ENCODE measurements around the gene CHST12. TPM values are rescaled to one million over a fixed set of nuclear protein-coding genes. Genes with fewer than 3 reads are reported as not detected.

Gene CHST12
- total RNA-seq, 4 donors from 2014 or later = 7.6 to 136 (median 13.6) TPM

DNA sequence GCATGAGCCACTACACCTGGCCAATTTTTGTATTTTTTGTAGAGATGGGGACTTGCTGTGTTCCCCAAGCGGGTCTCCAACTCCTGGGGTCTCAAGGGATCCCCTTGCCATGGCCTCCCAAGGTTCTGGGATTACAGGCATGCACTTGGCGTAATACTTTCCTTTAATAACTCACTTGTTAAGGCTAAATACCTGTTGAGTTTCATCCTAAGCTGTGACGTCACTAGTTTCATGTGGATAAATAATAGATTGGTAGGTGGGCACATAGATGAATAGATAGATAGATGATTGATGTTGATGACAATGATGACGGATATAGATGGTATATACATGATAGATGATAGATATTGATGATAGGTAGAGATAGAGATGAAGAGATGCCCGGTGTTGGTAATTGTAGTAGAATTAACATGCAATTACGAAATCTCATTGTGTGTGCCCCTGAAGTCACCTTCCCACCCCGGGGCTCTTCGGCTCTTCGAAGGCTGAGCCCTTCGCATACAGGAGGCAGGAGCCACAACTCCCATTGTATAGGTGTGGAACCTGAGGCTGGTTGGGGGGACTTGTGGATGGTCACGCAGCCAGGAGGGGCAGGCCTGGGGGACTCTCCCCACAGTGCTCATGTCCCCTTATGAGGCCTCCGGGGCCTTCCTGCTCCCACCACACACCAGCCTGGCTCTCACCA, 70.2 kb downstream of the CHST12 start:
- TF ChIP-seq, protein P1, sequence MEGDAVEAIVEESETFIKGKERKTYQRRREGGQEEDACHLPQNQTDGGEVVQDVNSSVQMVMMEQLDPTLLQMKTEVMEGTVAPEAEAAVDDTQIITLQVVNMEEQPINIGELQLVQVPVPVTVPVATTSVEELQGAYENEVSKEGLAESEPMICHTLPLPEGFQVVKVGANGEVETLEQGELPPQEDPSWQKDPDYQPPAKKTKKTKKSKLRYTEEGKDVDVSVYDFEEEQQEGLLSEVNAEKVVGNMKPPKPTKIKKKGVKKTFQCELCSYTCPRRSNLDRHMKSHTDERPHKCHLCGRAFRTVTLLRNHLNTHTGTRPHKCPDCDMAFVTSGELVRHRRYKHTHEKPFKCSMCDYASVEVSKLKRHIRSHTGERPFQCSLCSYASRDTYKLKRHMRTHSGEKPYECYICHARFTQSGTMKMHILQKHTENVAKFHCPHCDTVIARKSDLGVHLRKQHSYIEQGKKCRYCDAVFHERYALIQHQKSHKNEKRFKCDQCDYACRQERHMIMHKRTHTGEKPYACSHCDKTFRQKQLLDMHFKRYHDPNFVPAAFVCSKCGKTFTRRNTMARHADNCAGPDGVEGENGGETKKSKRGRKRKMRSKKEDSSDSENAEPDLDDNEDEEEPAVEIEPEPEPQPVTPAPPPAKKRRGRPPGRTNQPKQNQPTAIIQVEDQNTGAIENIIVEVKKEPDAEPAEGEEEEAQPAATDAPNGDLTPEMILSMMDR (IDR thresholded peaks at IDR 0.05) = no peak
- TF ChIP-seq POLR2AphosphoS5 (IDR thresholded peaks at IDR 0.05) (no peak), POLR2A (IDR thresholded peaks at IDR 0.05) (no peak), EP300 (IDR thresholded peaks at IDR 0.05; ENCODE audit: low read depth) (no peak)
- intact Hi-C loops (cut with DNase I; ENCODE audit: low total_unique reads) = no loop called here

DNA sequence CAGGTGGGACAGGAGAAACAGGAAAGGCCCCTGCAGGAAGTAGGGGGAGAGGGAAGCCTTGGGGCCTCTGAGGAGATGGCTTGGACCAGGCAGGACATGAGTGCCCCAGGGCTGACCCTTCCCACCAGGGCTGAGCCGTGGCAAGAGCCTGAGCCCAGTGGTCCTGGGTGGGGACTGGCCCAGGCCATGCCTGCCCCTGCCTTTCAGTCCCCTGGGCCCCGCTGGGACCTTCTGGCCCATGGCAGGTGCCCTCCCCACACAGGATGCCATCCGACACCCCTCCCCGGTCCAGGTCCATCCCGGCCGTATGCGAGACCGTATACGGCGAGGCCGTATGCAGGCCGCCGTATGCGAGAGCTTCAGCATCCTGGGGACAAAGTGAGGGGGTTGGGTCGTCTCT, 70.8 kb downstream of the CHST12 start:
- DNase-seq = no peak
- TF ChIP-seq EP300 (IDR thresholded peaks at IDR 0.05; ENCODE audit: low read depth) (no peak), POLR2AphosphoS5 (IDR thresholded peaks at IDR 0.05) (no peak)
- TF ChIP-seq, protein P1 (IDR thresholded peaks at IDR 0.05) = no peak
- Histone ChIP-seq H3K9me3 (no peaks in the 10 kb centered on the region), H3K4me3 (no peak overlapping the region), H3K27ac (no peak overlapping the region), H3K4me1 (peaks cover 15 to 18% (median 16%) of the 10 kb centered on the region in 4 donors), H3K36me3 (no peaks in the 10 kb centered on the region), H3K27me3 (peaks cover 20% of the 10 kb centered on the region)
- 76% methylated on average over 15 of the region's 15 CpGs; no CpG with 5 or more reads in 1 of the 2 donors for WGBS, 2 donors (ENCODE audit: low coverage in 1 of 2)
- intact Hi-C loops (cut with DNase I; ENCODE audit: low total_unique reads) (no loop called here), in situ Hi-C loops (cut with MboI; ENCODE audit: low pct_ligation_motif_present in 1 of 4, low pct_unique_long_range_greater_than_20kb in 1 of 4, low sequenced_read_pairs in 3 of 4) (loop anchor here in 2 of 4 donors (25.0 kb wide), 1 partner anchor 213 kb away; the partner anchor contains the start of gene AMZ1 (in 2 of the 2))

More for the DNA sequence above, 70.2 kb downstream of the CHST12 start:
- in situ Hi-C loops (cut with MboI; ENCODE audit: low pct_ligation_motif_present in 1 of 4, low pct_unique_long_range_greater_than_20kb in 1 of 4, low sequenced_read_pairs in 3 of 4) = loop anchor here in 2 of 4 donors (25.0 kb wide), 1 partner anchor 214 kb away; the partner anchor contains the start of gene AMZ1 (in 2 of the 2)
- Histone ChIP-seq H3K4me1 (peaks cover 11 to 16% (median 13%) of the 10 kb centered on the region in 4 donors), H3K4me3 (no peak overlapping the region), H3K27me3 (peaks cover 20% of the 10 kb centered on the region), H3K27ac (no peak overlapping the region), H3K36me3 (no peaks in the 10 kb centered on the region), H3K9me3 (no peaks in the 10 kb centered on the region)
- 78 to 94% methylated on average over 3 to 12 of the region's 12 CpGs for WGBS, 2 donors (ENCODE audit: low coverage in 1 of 2)
- no peak for DNase-seq

DNA sequence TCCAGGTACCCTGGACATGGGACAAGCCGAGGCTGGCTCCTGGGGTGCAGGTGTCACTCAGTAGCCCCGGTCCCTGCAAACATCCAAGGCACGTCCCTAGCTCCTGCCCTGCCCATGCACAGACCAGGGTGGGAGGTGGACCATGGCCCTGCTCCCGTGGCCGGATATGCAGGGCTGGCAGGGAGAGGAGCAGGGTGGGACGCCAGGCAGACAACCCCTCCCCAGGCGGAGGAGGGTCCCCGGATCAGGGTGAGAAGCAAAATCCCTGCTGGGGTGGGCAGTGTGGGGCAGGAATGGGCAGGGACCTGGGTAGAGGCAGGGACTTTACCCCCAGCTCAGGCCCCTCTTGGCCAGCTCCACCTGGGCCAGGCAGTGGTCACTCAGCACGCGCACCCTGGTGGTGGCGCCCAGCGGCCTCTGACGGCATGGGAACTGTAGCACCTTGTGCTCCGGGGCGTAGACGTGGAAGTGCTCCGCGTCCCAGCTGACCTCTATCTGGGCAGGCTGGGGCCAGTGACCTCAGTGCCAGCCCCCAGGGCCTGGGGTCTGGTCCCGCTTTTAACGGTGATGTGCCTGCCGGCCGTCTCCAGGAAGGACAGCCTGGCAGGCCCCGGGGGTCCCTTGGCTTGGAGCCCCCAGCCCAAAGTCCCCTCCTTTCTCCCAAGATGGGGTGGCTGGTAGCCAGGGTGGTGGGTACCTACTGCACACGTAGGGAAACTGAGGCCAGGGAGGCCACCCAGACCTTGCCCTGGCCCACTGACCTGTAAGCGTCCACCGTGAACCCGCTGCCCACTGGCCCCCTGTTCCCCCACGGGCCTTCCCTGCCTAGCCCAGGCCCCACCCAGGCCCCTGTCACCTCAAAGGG, 71.6 kb downstream of the CHST12 start:
- H3K27ac ChIP-seq = no peak overlapping the region
- in situ Hi-C loops (cut with MboI; ENCODE audit: low pct_ligation_motif_present in 1 of 4, low pct_unique_long_range_greater_than_20kb in 1 of 4, low sequenced_read_pairs in 3 of 4) (loop anchor here in 3 of 4 donors (25.0 kb wide), 1 partner anchor 212 kb away; the partner anchor contains the start of gene AMZ1 (in 3 of the 3)), intact Hi-C loops (cut with DNase I; ENCODE audit: low total_unique reads) (no loop called here)
- no peaks in the 10 kb centered on the region for H3K36me3 ChIP-seq
- no peaks in the 10 kb centered on the region for H3K9me3 ChIP-seq
- 82% methylated on average over 23 of the region's 28 CpGs; no CpG with 5 or more reads in 1 of the 2 donors for WGBS, 2 donors (ENCODE audit: low coverage in 1 of 2)
- peaks cover 26% of the 10 kb centered on the region for H3K27me3 ChIP-seq
- TF ChIP-seq EP300 (IDR thresholded peaks at IDR 0.05; ENCODE audit: low read depth) (no peak), POLR2A (IDR thresholded peaks at IDR 0.05) (no peak), POLR2AphosphoS5 (IDR thresholded peaks at IDR 0.05) (no peak)
- TF ChIP-seq, protein P1 (IDR thresholded peaks at IDR 0.05) = no peak
- no peak for DNase-seq
- H3K4me1 ChIP-seq = peaks cover 15 to 18% (median 16%) of the 10 kb centered on the region in 4 donors
- H3K4me3 ChIP-seq = no peak overlapping the region

DNA sequence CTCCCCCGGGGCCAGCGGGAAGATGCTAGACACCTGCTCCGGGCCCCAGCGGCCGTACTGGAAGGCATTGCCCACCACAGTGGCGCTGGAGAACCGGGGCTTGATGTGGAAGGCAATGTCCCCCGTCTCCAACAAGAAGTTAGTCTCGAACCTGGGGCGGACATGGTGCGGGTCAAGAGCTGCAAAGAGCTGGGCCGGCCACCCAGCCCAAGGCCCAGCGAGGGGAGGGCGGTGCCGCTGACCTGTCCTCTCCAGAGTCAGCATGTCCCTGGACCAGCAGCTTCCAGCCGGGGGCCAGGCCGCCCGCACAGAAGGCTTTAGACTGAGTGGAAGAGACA, 72.2 kb downstream of the CHST12 start:
- TF ChIP-seq POLR2AphosphoS5 (IDR thresholded peaks at IDR 0.05) (no peak), POLR2A (IDR thresholded peaks at IDR 0.05) (no peak), EP300 (IDR thresholded peaks at IDR 0.05; ENCODE audit: low read depth) (no peak)
- TF ChIP-seq, protein P1 (IDR thresholded peaks at IDR 0.05) = no peak
- H3K4me1 ChIP-seq = peaks cover 15 to 18% (median 16%) of the 10 kb centered on the region in 4 donors
- H3K27me3 ChIP-seq = peaks cover 28% of the 10 kb centered on the region
- intact Hi-C loops (cut with DNase I; ENCODE audit: low total_unique reads) = no loop called here
- in situ Hi-C loops (cut with MboI; ENCODE audit: low pct_ligation_motif_present in 1 of 4, low pct_unique_long_range_greater_than_20kb in 1 of 4, low sequenced_read_pairs in 3 of 4) = loop anchor here in 1 of 4 donors (25.0 kb wide), 1 partner anchor 212 kb away; the partner anchor contains the start of gene AMZ1
- no peak overlapping the region for H3K27ac ChIP-seq
- no peaks in the 10 kb centered on the region for H3K36me3 ChIP-seq
- no peak for DNase-seq
- no peaks in the 10 kb centered on the region for H3K9me3 ChIP-seq
- H3K4me3 ChIP-seq = no peak overlapping the region
- 92% methylated on average over 16 of the region's 18 CpGs; no CpG with 5 or more reads in 1 of the 2 donors for WGBS, 2 donors (ENCODE audit: low coverage in 1 of 2)

Measured in transverse colon (tissue), 4 donors.